Epidermal melanocyte (primary cell): ENCODE results near the gene SRI.
"Not testable (repeated sequence)": the region's sequence is repeated elsewhere in the genome, so short reads cannot be mapped to it uniquely, and the experiment has no call there.

ENCODE experiments used
- DNase-seq: peaks from one replicate; pipeline ENCODE4 v3.0.0; 2011; ENCODE audit warnings: low spot score; ENCODE audit not compliant: insufficient read length

The SRI gene, protein sequence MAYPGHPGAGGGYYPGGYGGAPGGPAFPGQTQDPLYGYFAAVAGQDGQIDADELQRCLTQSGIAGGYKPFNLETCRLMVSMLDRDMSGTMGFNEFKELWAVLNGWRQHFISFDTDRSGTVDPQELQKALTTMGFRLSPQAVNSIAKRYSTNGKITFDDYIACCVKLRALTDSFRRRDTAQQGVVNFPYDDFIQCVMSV

DNA sequence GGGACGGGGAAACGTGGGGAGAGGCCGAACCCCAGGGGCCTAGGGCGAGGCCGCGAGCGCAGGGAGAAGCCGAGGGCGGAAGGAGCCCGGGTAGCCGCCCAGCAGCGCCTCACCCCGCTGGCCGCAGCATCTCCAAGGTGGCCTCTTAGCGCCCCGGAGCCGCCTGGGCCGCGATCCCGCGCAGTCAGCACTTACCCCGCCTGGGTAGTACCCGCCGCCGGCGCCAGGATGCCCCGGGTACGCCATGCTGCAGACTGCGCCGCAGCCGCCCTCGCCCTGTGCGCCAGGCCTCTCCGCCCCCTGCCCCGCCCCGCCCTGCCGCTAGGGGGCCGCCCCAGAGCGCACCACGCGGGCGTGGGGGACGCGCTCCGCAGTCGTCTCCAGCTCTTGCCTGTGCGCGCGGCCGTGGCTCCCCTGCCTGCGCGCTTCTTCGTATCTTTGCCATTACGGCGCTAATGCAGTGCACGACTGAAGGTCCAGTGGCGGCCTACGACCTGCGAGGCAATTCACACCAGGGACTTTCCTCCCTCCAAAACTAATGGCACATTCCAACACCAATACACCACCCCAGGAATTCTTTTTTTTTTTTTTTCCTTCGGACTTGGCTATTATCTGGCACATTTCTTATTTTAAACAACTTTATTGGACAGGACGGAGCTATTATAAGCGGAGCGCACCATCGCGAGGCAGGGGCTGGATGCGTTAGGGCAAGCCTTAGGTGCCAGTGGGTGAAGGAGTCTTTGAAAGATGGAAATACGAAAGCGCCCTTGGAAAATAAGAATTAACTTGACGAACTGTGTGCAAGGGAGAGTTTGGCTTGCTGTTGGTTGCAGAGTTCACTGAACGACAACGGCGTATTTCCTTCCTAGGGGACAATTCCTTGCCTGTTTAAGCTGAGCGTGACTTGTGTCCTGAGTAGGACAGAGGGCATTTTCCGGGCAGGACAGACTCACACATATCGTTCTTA, at the start of gene SRI:
SRI (minus strand) TSS at position 258 of the 967 bp plus-strand sequence; CDS start at position 246, 12 bp downstream.
- DNase-seq, result peak; percentile 64

DNA sequence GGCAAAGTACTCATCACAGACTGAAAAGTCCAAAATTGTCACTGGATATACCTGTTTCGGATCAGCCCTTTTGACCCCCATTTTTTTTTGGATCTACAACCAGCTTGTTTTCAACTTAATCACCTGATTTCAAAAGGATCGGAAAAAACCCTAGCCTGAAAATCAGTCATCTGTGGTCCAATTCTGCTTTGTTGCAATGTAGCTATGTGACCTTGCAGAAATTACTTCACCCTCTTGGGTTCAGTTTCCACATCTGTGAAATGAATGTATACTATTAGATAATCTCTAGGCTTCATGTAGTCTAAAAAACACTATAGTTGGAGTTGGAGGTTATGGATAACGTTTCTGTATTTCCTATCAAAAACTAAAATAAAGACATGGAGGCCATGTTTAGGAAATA, 49.7 kb upstream of the SRI start:
- DNase-seq, result no peak

DNA sequence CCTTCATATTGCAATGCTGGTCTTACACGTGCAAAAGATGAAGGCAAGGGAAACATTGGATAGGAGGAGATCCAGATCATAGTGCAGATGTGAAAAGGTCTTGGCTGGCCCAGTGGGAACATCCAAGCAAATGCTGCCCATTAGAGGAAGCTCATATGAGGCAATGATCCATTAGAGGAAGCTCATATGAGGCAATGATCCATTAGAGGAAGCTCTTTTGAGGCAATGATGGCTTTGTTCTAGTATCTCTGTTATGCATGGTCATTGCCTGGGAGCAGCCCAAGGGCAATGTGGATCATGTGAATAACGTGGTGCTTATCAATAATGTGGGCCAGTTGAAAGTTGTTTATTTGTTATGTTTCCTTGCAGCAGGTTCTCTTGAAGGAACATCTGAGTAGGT, 49.0 kb upstream of the SRI start:
- DNase-seq, result no peak

DNA sequence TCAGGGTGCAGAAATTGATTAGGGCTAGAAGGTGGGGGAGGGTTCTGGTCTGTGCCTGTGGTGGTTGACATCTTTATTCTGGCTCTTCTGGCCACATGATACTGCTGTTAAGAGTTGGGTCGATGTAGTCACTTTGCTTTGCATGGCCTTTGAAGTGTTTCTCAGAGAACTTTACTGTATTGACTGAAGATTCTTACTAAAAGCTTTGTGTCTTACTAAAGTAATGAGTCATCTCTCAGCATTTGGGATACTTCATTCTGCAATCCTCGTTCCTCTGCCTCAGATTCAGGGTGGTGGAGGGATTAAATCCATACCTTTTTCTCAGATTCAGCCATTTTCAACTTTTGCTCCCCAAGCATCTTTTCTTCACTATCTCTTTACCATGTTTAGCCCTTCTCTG, 48.2 kb upstream of the SRI start:
- DNase-seq, result no peak

DNA sequence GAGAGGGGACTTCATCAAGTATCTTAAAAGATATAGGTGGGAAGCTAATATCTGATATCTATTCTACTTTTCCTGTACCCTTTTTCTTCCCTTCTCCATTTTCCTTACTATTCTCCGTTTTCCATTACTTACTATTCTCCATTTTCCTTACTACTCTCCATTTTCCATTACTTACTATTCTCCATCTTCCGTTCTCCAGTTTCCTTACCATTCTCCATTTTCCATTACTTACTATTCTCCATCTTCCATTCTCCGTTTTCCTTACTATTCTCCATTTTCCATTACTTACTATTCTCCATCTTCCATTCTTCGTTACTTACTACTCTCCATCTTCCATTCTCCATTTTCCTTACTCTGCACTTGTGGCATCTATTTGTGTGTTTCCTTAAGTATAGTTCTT, 47.6 kb upstream of the SRI start:
- no peak for DNase-seq

DNA sequence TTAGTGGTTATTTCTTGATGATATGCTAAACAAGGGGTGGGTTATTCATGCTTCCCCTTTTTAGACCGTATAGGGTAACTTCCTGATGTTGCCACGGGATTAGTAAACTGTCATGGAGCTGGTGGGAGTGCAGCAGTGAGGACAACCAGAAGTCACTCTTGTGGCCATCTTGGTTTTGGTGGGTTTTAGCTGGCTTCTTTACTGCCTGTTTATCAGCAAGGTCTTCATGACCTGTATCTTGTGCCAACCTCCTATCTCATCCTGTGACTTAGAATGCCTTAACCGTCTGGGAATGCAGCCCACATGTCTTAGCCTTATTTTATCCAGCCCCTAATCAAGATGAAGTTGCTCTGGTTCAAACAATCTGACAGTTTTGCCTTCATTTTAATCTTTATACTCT, 45.1 kb upstream of the SRI start:
- not testable (repeated sequence) for DNase-seq

DNA sequence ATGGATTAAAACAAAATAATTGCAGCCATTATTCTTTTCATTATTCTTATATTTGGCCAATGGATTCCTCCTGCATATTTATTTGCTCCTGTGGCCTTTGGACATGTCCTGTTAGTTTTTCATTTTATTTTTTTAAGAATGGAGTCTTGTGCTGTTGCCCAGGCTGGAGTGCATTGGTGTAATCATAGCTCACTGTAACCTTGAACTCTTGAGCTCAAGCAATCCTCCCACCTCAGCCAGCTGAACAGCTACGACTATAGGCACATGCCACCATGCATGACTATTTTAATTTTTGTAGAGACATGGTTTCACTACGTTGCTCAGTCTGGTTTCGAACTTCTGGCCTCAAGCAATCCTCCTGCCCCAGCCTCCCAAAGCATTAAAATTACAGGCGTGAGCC, 42.7 kb upstream of the SRI start:
- DNase-seq, result no peak

DNA sequence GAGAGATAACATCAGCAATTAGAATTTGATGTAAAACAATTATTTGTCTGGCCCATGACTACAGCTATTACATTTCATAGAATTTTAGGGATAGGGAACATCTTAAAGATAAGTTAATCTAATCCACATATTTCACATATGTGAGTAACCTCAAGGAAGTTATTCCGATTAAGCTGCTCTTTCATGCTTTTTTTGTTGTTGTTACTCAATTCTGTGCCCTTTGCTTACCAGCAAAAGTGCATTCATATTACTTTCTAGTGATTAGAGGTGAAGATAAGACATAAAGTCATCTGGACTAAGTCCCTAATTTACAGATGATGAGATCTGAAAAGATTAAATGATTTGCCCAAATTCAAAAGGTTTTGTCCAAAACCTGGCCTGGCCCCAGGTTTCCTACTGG, 40.9 kb upstream of the SRI start:
- DNase-seq, result no peak

DNA sequence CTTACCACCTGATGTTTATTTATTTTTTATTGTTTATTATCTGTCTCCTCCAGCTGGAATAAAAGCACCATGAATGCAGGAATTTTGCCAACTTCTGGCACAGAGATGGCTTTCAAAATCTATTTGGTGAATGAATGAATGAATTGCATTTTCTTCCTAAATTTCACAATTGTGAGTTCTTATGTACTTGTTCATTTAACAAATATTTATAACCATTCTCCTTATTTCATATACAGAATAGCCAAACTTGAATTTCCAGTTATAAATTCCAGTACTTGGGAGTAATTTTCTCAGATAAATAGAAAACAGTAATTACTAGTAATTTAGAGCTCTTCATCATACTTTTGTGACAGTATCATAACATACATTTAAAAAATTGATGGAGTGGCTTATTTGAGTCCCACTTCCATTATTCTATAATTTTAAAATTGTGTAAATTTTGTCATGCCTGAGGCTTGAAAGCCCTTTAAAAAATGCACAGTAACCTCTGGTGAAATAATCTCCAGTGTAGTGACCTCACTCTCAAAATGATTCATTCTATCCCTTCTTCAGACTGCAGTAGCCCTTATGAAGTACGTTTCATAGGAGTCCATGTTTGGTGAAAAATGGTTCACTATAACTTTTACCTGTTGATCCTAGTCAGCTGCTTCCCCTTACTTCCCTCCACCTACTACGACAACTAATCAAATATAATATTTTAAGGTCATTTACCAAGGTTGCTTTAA, 40.0 kb upstream of the SRI start:
- DNase-seq, result no peak

DNA sequence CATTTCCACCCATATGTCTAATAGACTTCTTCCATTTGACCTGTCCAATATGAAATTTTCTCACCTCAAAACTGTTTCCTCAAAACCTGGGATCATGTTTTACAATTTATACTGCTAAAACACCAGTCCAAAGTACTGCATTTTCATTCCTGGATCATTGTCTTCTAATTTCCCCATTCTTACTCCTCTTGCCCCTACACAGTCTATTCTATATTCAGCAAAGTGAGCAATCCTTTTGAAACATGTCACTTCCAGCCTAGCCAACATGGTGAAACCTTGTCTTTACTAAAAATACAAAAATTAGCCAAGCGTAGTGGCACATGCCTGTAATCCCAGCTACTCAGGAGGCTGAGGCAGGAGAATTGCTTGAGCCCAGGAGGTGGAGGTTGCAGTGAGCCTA, 38.5 kb upstream of the SRI start:
- DNase-seq, result not testable (repeated sequence)

DNA sequence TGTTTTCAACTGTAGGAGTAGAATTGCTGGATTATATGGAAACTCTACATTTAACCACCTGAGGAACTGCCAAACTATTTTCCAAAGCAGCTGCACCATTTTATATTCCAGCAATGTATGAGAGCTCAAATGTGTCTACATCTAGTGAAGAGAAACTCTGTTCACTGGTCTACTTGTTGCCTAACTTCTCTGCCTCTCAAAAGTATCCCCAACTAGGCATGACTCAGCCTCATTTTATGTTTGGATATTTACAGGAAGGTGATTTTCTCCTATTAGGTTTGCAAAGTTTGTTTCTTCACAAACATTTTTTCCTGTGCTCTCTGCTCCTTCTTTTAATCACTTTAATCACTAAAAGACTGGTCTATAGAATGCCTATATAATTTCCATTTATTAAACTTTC, 37.1 kb upstream of the SRI start:
- DNase-seq, result no peak

DNA sequence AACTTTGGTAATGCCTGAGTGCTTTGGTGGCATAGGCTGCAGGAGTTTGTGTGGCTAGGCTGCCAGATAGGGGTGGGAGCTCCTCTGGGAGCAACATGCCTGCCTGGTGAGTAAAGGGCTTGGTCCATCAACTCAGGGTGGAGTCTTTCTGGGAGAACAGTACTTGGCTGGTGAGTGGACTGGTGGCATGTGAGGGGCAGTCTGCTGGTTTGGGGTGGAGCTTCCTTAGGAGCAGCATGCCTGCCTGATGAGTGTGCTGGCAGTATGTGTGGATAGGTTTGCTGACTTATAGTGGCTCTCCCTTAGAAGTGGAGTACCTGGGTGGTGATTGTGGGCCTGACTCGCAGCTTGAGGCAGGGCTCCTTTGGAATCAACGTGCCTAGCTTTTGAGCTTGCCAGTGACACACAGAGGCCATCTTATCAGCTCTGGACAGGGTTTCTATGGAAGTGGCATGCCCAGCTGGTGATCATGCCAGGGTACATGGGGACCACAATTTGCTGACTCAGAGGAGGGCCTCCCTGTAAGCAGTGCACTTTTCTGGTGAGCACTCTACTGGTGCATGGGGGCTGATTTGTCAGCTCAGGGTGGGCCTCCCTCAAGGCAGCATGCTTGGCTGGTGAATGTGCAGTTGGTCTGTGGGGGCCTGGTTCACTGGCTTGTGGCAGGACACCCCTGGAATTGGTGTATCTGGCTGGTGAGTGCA, 35.0 kb upstream of the SRI start:
- no peak for DNase-seq

DNA sequence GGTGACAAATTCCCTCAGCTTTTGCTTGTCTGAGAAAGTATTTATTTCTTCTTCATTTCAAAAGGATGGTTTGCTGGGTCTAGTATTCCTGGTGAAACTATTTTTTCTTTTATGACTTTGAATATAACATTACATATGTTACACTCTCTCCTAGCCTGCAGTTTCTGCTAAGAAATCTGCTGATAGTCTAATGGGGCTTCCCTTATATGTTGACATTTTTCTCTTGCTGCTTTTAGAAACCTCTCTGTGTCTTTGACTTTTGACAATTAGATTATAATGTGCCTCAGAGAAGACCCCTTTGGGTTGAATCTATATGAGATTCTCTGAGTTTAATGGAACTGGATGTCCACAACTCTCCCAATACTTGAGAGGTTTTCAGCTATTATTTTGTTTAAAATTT, 33.8 kb upstream of the SRI start:
- DNase-seq, result no peak

DNA sequence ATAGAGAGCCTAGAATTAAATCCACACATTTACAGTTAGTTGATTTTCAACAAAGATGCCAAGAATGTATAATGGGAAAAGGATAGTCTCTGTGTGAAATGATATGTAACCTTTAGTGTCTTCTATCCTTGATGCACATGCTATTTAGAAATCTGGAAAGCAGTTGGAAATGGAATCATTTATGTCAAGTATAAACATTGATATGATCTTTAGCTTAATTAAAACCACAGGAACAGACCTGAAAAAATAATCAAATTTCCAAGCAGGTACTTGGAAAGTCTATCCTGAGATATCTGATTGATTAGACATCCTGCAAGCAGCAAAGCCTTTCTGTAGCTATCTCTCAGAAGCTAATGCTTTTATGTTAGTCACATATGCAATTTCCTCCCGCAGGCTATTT, 24.4 kb upstream of the SRI start:
- no peak for DNase-seq

DNA sequence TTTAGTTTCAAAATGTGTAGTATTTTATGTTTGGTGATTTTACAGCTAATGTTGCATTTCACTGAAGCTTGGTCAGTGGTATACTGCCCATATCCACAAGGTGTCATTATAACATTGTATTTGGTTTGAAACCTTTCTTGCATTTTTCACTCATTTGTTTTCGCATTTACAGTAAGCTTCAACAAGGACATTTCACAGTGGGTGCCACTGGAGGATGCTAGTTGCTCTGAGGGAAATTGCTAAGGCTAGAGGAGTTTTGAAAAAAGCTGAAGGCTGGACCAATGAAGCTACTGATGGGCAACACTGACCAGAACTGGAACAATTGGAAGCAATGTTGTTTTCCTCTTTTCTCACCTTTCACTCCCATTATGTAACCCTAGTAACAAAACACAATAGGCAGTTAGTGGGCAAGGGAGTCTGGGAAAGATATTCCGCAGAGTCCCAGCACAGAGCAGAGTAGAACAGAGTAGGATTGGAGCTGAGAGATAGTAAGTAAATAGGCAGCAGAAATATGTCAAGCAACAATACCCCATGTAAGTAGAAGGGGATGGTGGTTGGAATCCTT, 23.6 kb upstream of the SRI start:
- peak; percentile 54 for DNase-seq

DNA sequence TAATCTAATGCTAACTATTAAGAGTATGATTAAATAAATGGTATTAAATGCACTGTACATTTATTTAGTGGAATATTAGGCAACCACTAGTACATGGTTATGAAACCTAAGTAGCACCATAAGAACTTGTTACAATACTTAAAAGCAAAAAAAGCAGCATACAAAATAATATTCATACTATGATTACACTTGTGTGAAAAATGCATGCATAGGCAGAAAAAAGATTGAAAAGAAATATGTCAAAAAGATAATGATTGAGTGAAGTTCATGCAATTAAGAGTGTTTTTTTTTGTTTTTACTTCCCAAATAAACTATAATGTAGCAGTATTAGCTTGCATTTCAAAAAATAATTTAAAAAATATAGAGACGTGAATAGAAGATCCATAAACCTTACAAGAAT, 20.0 kb upstream of the SRI start:
- DNase-seq, result no peak

DNA sequence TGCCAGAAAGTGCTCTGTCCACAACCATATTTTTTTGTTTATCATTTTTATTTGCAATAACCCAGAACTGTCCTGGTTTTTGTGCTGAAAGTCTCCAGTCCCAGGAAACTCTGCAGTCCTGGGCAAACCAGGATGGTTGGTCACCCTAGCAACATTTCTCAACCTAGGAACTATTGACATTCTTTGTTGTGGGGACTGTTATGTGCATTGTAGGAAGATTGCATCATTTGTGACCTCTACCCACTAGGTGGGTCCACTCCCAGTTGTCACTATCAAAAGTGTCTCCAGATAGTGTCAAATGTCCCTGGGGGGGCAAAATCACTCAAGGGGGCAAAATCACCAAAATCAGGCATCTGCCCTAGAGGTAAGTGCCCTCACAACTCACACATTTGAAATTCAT, 14.0 kb upstream of the SRI start:
- no peak for DNase-seq

DNA sequence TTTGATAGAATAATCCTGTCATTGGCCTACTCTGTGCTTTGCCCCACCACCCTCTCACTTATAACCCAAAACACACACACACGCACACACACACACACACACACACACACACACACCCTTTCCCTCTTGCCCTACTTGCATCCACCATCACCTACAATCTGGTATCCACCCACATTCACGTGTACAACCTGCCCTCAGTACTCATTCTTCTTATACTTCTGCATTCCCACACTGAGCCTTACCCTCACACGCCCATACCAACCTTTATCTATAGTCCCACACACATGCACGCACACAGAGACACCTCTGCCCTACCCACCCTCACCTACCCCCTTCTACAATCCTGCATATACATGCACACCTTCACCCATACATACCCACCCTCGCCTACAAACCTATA, 10.8 kb upstream of the SRI start:
- DNase-seq, result no peak

DNA sequence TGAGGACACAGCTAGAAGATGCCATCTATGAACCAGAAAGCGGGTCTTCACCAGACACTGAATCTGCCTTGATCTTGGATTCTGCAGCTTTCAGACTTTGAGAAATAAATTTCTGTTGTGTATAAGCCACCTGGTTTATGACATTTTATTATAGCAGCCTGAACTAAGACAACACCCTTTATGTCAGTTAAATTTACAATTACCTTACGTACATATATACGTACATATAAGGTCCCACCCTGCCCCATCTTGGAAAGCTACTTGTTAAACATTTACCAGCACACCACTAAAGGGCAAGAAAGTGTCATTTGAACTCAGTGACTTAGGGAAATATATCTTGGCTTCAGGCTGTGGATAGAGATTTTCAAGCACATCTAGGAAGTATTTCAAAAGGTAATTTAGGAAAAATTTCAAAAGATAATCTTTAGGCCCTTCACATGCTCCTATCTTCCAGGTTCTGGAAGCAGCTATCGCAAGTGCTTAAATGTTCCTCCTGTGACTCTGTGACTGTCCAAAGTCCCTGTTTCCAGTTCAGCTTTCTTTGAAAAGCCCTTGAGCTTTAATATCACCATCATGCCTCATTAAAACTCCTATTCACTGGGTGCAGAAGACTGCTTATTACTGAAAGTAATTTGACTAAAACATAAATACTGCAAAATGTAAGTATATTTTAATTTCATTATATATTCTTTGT, 9.6 kb upstream of the SRI start:
- no peak for DNase-seq

DNA sequence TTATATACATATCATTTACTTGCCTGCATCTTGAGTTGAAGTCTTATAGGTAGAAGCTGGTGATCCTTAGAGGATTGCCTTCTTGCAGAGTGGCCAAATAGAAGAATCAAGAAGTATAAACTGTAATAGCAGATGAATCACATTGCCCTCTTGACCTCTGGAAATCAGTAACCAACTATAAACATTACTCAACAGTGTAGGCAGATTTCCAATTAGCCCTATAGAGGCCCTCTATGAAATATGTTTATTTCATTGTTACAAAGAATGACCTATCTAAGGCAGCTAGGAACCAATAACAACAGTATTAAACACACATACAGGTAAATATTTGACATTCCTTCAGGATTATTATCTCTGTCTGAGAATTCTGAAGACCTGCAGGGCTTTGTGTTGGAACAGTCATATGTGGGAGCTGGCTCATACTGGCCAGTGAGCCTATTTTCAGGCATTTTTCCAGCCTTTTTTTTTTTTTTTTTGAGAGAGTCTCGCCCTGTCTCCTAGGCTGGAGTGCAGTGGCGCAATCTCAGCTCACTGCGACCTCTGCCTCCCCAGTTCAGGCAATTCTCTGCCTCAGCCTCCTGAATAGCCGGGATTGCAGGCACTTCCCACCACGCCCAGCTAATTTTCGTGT, 7.2 kb upstream of the SRI start:
- no peak for DNase-seq
